Stimulated activated CD8-positive, alpha-beta memory T cell treated with anti-CD3 and anti-CD28 coated beads, Interleukin-2, amount 100 ng/mL, for 1 hour (primary cell): ENCODE data around the gene FAM237B.
"Not testable (repeated sequence)": the region's sequence is repeated elsewhere in the genome, so short reads cannot be mapped to it uniquely, and the experiment has no call there.

Source experiments
- DNase-seq, 2 donors: peaks; one replicate each; pipeline ENCODE4 v3.0.0-alpha.2; 2020; ENCODE audit warnings: low read depth in 2 of 2

Gene FAM237B

DNA sequence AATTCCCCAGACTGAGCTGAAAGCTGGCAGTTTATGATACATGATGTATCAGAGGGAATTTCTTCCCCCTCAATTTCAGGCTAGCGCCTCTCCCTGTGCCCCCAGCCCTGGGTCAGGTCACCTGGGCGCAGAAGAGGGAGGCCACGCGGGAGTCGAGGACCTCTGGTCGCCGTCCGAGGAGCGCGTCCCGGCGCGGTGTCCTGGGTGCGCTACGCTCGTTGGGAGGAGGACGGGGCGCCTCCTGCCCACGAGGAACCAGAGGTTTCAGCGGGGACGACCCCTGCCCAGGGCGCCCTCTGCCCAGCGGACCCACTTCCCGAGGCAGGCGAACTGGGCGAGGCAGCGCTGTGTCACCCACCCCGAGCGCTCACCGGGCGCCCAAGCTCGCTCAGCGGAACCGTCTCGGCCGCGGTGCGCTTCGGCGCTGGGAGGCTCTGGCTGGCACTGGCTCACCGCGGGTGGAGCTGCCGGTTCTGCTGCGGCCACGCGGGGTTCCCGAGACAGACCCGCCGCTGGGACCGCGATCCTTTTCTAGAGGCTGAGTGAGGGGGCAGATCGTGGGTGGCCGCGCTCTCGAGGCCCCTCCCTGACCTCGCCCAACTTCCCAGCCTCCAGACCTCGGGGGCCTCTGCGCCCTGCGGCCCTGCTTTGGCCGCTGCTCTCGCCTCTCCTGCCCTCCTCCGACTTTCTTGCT, at the start of gene FAM237B:
Gene FAM237B (minus strand): TSS at position 504 of the 694 bp plus-strand sequence. CDS start 1,556 bp downstream, outside the sequence.
- no peak for DNase-seq

DNA sequence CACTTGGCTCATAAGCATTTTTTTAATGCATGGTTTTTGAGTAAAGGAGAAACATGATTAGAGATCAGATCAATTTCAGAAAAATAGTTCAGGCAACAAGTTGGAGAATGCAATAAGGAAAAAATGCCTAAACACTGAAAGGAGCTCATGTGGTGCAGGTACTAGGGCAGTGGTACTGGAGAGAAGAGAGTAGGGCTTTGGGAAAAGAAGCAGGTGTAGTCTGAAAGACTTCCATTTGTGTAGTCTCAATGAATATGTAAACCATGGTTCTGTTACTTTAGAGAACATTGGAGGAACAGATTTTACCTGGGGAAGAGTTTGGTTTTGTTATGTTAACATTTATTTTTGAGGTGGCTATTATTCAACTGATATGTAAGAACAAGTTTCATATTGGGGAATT, 30.9 kb upstream of the FAM237B start:
- DNase-seq: no peak

DNA sequence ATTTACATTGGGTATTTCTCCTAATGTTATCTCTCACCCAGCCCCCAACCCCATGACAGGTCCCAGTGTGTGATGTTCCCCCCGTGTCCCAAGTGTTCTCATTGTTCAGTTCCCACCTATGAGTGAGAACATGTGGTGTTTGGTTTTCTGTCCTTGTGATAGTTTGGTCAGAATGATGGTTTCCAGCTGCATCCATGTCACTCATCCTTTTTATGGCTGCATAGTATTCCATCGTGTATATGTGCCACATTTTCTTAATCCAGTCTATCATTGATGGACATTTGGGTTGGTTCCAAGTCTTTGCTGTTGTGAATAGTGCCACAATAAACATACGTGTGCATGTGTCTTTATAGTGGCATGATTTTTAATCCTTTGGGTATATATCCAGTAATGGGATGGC, 28.9 kb upstream of the FAM237B start:
- not testable (repeated sequence) for DNase-seq

DNA sequence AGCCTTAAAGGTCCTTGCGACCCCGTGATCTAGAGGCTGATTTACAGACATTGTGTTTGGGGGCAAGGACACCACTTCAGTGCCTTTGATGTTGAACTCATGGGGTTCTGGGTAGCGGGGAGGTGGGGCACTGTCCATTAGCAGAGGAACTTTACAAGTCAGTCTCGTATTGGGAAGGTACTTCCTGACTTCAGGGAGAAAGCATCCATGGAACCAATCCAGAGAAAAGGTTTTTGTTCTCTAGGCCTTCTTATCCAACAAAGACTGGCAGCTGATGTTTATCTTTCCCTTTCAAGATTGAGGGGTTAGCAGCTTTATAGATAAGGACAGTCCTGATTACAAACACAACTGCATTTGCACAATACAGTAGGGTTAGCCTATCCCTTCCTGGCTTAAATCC, 28.2 kb upstream of the FAM237B start:
- no peak for DNase-seq

DNA sequence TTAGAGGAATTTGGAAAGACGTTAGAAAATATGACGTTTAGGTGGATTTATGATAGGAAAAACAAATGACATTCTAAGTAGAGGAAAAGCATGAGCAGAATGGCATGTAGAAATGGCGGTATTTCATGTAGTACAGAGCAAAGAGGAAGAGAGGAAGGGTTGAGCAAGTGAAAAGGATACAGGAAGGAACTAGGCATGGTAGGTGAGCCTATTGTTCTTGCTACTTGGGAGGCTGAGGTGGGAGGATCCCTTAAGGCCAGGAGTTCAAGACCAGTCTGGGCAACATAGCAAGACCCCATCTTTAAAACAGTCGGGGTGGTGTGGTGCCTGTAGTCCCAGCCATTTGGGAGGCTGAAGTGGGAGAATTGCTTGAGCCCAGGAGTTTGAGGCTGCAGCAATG, 26.7 kb upstream of the FAM237B start:
- DNase-seq: no peak

DNA sequence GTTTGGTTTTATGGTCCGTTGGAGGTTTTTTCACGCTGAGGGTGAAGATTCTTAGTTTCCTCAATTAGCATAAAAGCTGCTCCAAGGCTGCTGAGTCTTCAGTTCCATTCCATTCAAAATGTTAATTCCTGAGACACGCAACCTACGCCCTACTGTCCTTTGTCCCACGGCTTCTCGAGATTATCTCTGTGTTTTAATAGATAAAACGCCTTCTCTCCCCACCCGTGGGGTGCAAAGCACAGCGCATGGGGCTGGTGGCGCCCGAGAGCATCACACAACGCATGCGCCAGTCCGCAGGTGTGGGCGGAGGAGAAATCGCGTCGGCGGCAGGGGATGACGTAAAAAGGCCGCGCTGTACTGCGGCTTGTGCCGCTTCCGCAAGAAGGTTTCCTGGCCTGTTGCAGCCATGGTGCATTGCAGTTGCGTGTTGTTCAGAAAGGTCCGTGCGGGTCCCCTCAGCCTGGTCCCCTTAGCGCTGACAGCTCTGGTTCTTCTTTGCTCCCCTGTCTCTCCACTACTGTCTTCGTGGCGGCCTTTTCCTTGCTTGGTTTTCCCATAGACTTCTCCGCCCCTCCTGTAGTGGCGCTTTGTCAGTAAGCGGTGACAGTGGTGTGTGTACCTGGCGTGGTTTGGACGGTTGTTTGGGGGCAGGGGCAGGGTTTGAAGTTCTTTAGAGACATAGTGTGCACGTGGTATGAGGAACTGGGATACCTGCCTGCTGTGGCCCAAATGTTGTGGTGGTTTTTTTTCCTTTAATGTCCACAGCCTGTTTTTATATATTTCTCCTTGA, 25.4 kb upstream of the FAM237B start, which contains the start of gene GTPBP10:
Gene GTPBP10 (plus strand): TSS at position 381 of the 790 bp plus-strand sequence. CDS start 26 bp downstream, at position 407.
- peak; percentile 88 to 91 for DNase-seq

DNA sequence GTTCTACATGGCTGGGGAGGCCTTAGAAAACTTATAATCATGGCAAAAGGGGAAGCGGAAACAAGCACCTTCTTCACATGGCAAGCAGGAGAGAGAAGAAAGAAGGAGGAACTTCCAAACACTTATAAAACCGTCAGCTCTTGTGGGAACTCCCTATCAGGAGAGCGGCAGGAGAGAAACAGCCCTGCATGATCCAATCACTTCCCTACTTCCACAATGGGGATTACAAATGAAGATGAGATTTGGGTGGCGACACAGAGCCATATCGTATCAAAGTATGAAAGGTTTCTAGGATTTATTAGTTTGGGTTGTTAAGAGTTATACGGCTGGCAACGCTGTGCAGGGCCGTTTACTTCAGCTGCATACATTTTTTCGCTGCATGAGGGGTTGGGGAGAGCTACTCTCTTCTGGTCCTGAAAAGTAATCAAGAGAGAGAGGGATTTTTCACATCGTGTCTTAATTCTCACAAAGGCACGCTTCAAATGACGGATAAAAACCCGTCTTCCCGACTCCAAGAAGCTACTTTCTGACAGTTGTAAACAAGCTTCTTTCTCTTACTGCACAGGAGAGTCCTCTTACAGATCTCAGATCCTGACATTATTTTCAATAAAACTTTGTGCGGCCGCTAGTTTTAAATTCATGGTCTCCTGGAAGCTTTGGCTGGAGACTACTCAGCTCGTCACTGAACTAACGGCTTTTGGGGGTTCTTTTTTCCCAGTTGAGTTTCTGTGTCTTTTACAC, 24.7 kb upstream of the FAM237B start:
- DNase-seq: no peak

DNA sequence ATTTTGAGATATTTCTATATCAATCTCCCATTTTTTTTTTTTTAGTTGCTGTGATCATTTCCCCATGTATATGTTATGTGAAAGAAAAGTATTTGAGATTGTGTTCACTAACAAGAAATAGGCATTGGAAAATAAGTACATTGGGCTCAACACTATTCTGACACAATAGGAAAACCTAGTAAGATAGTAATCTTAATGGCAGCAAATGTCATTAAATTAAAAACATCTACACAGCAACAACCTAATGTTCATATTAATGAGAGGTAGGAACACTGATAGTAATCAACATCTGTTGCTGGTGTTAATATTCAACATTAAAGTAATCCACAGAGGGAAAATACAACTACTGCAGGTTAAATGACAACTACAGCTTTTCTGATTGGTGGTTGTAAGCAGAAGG, 23.9 kb upstream of the FAM237B start:
- no peak for DNase-seq

DNA sequence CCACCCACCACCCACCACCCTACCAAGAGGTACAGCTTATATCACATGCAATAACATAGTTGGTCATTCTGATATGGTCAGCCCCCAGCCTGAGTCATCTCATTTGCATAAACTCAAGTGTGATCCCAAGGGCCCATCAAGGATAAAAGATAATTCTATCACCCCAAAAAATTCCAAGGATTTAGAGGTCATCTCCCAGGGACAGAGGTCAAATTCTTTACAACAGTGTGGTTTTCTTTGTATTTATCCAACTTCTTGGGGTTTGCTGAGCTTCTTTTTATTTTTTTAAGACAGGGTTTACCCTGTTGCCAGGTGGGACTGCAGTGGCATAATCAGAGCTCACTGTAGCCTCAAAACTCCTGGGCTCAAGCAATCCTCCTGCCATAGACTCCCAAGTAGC, 16.0 kb upstream of the FAM237B start:
- DNase-seq: no peak

DNA sequence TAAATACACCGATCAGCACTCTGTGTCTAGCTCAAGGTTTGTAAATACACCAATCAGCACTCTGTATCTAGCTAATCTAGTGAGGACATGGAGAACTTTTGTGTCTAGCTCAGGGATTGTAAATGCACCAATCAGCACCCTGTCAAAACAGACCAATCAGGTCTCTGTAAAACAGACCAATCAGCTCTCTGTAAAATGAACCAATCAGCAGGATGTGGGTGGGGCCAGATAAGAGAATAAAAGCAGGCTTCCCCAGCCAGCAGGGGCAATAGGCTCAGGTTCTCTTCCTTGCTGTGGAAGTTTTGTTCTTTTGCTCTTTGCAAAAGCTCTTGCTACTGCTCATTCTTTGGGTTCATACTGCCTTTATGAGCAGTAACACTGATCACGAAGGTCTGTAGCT, 13.8 kb upstream of the FAM237B start:
- DNase-seq: not testable (repeated sequence)

DNA sequence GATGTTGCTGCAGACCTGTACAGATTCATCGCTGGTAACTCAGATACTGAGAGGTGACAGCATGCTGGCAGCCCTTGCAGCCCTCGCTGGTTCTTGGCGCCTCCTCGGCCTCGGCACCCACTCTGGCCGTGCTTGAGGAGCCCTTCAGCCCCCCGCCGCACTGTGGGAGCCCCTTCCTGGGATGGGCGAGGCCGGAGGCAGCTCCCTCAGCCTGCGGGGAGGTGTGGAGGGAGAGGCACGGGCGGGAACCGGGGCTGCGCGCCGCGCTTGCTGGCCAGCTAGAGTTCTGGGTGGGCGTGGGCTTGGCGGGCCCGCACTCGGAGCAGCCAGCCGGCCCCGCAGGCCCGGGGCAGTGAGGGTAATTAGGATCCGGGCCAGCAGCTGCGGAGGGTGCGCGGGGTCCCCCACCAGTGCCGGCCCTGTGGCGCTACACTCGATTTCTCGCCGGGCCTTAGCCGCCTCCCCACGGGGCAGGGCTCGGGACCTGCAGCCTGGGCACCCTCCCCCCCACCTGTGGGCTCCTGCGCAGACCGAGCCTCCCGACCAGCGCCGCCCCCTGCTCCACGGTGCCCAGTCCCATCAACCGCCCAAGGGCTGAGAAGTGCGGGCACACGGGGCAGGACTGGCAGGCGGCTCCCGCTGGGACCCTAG, 13.2 kb upstream of the FAM237B start:
- DNase-seq: no peak

DNA sequence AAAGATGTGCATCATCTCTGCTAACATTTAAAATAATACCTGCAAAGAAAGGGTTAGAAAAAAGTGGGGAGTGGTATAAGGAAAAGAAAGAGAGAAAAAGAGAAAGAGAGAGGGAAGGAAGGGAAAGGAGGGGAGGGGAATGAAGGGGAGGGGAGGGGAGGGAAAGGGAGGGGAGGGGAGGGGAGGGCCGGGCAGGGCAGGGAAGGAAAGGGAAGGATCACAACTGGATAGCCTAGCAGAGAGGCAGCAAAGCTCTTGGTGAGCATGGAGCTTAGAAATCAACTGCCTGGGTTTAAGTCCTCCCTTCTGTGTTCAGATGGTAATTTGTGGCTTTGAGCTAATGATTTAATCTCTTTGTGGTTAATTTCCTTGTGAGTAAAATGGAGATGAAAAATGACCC, 5.4 kb upstream of the FAM237B start:
- no peak for DNase-seq

DNA sequence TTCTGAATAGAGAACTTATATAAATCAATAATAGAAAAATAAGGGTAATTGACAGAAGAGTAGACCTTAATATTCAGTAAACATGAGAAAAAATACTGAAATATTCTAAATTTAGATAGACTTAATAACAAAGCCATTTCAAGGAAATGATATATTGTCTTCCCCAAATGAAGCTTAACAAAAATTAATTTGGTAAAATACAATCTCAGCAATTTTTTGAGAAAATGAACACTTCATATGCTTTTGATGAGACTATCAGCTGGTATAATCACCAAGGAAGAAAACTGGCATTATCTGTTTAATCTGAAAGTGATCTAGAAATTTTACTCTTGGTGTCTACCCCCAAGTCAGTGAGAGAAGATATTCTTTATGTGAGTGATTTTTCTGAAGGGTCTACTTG, 1.7 kb upstream of the FAM237B start:
- no peak for DNase-seq

DNA sequence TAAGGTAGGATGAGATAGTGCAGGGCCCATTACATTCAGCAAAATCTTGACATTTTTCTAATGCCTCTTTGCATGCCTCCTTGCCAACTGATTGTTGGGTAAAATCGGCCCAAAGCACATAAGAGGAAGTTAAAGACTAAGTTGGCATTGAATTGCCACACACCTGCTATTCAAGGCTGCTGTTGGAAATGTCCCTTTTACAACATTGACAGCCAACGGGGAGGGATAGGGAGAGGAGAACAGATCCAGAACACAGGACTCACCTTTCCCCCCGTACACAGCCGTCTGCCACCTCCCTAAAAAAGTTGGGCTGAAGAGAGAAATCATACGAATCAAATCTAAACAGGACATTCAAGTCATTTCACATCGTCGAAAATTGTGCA, 695 bp downstream of the FAM237B start:
- no peak for DNase-seq

DNA sequence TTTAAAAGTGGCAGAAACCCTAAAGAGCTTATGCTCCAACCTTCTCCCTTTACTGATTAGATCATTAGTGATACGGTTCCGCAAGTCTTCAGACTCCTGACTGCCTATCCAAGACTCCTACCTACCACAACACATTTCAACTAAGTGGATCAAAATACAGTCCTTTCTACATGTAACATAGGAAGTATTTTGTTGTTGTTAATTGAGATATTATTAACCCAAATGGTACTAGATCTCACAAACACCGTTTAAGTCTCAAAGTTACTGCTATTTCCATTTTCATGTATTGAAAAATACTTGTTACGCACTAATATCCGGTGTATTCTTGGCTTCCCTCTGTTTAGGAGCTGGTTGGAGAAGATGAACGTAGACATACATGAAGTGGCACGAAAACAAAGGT, 1.1 kb downstream of the FAM237B start:
- no peak for DNase-seq

DNA sequence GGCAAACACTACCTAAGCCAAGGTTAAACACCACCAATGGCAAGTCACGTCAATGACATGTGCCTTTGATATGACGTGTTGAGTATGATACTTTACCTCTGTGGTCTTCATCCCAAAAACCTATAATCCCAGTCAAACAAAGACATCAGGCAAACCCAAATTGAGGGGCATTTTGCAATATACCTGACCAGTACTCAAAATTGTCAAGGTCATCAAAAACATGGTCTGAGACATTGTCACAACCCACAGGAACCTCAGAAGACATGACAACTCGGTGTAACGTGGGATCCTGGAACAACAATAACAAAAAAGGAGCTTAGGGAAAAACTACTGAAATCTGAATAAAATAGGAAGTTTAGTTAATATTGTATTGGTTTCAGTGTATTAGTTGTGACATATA, 7.2 kb downstream of the FAM237B start:
- no peak for DNase-seq

DNA sequence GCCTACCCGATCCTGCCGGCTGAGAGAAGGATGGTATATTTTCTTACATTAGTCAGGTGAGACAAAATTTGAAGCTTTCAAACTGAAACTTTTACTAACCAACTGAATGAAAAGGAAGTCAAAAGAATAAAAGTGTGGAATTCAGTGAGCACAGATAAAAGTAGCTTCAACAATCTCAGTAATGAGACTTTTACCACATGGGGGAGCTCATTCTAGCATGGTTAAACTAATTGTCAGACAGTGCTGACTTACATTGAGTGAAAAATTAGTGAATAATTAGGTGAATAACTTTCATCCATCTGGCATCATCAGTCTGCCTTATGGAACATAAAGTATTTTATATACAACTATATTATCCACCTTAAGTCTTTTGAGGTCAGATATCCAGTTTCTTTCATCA, 8.4 kb downstream of the FAM237B start:
- no peak for DNase-seq

DNA sequence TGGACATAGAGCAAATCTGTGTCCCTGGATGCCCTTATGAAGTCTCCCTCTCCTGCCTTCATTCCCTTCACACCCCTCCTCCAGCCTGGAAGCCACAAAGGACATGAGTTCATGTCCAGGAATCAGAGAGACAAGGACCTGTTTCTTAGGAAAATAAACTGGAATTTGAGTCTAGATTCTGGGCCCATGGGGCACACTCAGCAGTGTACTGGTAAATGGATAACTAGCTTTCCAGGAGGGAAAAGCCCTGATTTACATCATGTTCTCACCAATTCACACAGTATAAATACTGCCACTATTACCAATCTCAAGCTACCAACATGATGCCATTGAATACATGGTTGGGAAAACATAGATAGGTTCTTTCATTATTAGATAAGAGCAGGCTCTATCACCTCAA, 9.9 kb downstream of the FAM237B start:
- no peak for DNase-seq

DNA sequence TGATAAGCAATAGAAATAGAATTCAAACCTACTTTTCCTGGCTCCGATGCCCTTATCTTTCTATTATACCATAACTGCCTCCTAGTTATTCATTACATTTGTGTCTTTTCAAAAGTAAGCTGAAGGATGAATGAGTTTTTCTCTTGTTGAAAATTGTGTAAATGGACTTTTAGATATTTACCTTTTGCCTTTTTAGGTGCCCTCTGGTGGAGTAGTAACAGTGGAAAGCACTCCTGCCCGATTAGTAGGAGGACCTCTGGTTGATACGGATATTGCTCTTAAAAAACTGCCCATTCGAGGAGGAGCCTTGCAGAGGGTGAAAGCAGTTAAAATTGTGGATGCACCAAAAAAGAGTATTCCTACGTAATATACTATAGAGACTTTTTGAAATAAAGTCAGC, 11.2 kb downstream of the FAM237B start:
- DNase-seq: no peak

DNA sequence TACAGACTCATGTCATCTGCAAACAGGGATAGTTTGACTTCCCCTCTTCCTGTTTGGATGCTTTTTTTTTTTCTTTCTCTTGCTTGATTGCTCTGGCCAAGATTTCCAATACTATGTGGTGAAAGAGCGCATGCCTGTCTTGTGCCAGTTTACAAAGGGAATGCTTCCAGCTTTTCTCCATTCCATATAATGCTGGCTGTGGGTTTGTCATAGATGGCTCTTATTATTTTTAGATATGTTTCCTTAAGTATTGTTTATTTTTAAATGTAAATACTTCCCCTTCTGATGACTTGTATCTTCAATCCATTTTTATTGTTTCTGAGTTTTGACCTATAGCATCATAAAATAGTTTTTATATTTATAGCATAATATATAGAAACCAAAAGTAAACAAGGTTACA, 17.9 kb downstream of the FAM237B start:
- no peak for DNase-seq

DNA sequence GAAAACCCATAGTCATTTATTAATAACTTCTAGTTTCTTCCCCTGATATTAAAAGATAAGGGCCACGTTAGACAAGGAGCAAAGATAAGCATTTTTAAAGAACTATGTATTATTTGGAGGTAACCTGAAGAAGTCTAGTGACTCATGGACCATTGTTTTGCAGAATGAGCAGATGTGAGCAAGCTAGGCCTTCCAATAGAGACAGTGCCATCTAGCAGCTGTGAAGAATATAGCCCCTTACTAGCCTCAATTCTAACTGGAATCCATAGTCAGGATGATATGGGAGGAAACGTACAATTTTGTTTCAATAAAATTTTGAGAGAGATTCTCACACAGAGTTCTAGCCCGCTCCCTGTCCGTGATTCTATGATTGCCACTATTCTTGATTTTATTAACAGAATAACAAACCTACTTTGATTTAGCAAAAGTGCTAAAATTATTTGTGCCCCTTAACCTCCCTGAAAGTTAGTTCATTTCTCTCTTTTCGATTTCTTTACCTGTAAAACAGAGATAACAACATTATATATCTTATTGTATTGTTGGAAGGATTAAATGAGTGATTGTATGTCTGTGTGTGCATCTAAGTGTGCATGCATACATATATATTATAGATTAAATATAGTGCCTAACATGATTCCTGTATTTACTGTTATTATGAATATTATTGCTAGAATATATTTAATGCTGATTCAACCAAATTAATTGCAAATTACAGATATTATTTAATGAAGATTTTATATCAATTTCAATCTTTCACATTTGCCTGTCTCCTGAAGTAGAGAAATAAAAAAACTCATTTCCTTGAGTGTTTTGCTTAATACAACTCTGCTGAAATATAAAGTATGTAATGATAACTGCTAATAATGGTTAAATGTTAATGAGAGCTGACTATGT, 22.7 kb downstream of the FAM237B start:
- DNase-seq: no peak
